ENCODE results near the gene HOXD11.

The HOXD11 gene

DNA sequence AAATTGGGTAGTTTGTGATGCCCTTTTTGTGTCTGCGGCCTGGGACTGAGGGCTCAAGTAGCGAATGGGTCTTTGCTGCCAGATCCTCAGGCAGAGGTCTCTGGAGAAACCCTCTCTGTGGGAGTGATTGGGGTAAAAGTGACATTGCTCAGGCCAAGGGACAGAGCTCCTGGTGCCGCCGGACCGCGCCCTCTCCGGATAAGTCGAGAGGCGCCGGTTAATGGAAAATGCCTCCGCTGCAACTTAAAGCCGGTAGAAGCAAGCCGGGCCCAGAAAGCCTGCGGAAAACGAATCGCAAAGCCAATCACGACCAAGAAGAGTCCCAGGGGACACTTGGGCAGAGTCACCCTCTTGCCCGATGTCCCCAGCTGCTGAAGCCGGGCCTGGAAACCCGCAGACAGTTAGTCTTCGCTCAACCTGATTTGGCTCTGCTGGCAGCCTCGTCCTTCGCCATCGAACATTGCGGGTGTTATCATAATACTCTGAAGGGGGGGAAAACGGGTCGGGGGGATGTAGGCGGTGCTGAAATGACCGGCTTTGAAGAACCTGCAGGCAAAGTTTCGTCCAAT lies 7.8 kb upstream of the HOXD11 start:
- H3F3A ChIP-seq (ENCODE audit: insufficient read depth, low read length): no peaks in the 10 kb centered on the region
- no peaks in the 10 kb centered on the region for H4K20me1 ChIP-seq (ENCODE audit: insufficient read depth, low read length)
- H3K36me3 ChIP-seq (ENCODE audit: insufficient read depth, low read length): no peaks in the 10 kb centered on the region
- no peaks in the 10 kb centered on the region for H3K9me2 ChIP-seq (ENCODE audit: low read depth, low read length)
- no peak overlapping the region for H3K9ac ChIP-seq (ENCODE audit: low read length)
- no peak overlapping the region for H3K27ac ChIP-seq (ENCODE audit: low read depth, low read length, poor library complexity, severe bottlenecking)
- H3K9me3 ChIP-seq (ENCODE audit: low read length): no peaks in the 10 kb centered on the region
- no peak overlapping the region for H3K4me3 ChIP-seq (ENCODE audit: low read depth, low read length, poor library complexity, severe bottlenecking)
- no peak for TF ChIP-seq EZH2 (IDR thresholded peaks at IDR 0.05; ENCODE audit: borderline replicate concordance, low read length)
- TF ChIP-seq, protein P1, sequence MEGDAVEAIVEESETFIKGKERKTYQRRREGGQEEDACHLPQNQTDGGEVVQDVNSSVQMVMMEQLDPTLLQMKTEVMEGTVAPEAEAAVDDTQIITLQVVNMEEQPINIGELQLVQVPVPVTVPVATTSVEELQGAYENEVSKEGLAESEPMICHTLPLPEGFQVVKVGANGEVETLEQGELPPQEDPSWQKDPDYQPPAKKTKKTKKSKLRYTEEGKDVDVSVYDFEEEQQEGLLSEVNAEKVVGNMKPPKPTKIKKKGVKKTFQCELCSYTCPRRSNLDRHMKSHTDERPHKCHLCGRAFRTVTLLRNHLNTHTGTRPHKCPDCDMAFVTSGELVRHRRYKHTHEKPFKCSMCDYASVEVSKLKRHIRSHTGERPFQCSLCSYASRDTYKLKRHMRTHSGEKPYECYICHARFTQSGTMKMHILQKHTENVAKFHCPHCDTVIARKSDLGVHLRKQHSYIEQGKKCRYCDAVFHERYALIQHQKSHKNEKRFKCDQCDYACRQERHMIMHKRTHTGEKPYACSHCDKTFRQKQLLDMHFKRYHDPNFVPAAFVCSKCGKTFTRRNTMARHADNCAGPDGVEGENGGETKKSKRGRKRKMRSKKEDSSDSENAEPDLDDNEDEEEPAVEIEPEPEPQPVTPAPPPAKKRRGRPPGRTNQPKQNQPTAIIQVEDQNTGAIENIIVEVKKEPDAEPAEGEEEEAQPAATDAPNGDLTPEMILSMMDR (IDR thresholded peaks at IDR 0.05; ENCODE audit: low read length): no peak
- peaks cover 12% of the 10 kb centered on the region for H3K4me1 ChIP-seq (ENCODE audit: insufficient read depth, low read length, severe bottlenecking)
- H3K79me2 ChIP-seq (ENCODE audit: insufficient read depth, low read length): no peaks in the 10 kb centered on the region
- H3K27me3 ChIP-seq (ENCODE audit: insufficient read depth, low read length): no peaks in the 10 kb centered on the region
- H3K4me2 ChIP-seq (ENCODE audit: low read length): no peak overlapping the region
- no peak overlapping the region for H2AFZ ChIP-seq (ENCODE audit: low read length)

DNA sequence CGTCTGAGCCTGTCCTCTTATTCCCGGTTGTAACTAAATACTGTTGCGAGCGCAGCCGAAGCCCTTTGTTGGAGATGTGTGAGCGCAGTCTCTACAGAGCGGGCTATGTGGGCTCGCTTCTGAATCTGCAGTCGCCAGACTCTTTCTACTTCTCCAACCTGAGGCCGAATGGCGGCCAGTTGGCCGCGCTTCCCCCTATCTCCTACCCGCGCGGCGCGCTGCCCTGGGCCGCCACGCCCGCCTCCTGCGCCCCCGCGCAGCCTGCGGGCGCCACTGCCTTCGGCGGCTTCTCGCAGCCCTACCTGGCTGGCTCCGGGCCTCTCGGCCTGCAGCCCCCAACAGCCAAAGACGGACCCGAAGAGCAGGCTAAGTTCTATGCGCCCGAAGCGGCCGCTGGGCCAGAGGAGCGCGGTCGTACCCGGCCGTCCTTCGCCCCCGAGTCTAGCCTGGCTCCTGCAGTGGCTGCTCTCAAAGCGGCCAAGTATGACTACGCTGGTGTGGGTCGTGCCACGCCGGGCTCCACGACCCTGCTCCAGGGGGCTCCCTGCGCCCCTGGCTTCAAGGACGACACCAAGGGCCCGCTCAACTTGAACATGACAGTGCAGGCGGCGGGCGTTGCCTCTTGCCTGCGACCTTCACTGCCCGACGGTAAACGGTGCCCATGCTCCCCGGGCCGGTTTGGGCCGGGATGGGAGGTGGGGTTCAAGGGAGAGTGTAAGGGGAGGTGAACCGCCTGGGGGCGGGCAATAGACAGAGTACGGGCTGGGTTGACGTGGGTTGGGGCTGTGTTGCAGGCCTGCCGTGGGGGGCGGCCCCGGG lies 7.1 kb upstream of the HOXD11 start, which contains the start of gene HOXD12:
HOXD12 (plus strand) TSS at position 68 of the 819 bp plus-strand sequence; CDS start at position 75, 7 bp downstream.
- Histone ChIP-seq H4K20me1 (ENCODE audit: insufficient read depth, low read length) (no peaks in the 10 kb centered on the region), H3K4me3 (ENCODE audit: low read depth, low read length, poor library complexity, severe bottlenecking) (no peak within 1 kb of the TSS), H3K36me3 (ENCODE audit: insufficient read depth, low read length) (no peaks in the 10 kb centered on the region), H3K9ac (ENCODE audit: low read length) (no peak within 1 kb of the TSS), H3K4me2 (ENCODE audit: low read length) (no peak within 1 kb of the TSS), H3K9me2 (ENCODE audit: low read depth, low read length) (no peaks in the 10 kb centered on the region), H2AFZ (ENCODE audit: low read length) (no peak within 1 kb of the TSS), H3F3A (ENCODE audit: insufficient read depth, low read length) (no peaks in the 10 kb centered on the region), H3K4me1 (ENCODE audit: insufficient read depth, low read length, severe bottlenecking) (peaks cover 12% of the 10 kb centered on the region), H3K79me2 (ENCODE audit: insufficient read depth, low read length) (no peaks in the 10 kb centered on the region), H3K27me3 (ENCODE audit: insufficient read depth, low read length) (no peaks in the 10 kb centered on the region), H3K9me3 (ENCODE audit: low read length) (no peaks in the 10 kb centered on the region), H3K27ac (ENCODE audit: low read depth, low read length, poor library complexity, severe bottlenecking) (no peak within 1 kb of the TSS)
- TF ChIP-seq EZH2 (IDR thresholded peaks at IDR 0.05; ENCODE audit: borderline replicate concordance, low read length): no peak
- TF ChIP-seq, protein P1 (IDR thresholded peaks at IDR 0.05; ENCODE audit: low read length): no peak

DNA sequence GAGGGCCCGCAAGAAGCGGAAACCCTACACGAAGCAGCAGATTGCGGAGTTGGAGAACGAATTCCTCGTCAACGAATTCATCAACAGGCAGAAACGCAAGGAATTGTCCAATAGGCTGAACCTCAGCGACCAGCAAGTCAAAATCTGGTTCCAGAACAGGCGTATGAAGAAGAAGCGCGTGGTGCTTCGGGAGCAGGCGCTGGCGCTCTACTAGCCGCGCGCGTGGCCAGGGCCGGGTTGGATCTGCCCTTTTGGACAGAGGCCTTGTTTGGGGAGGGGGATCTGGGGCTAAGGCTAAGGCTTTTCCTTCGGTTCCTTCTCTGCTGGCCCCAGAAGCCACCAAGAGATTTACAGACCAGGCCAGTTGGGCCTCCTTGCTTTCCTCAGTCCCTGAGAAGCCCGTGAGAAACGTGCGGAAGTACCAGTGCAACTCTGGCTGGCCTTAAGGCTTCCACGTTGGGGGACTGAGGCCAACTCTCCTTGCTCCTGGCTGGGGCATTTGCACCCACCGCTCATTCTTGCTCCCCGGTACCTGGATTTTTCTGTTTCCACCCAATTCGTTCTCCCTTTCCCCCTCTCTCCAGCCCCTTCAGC lies 6.4 kb upstream of the HOXD11 start:
- no peak overlapping the region for H2AFZ ChIP-seq (ENCODE audit: low read length)
- H3K79me2 ChIP-seq (ENCODE audit: insufficient read depth, low read length): no peaks in the 10 kb centered on the region
- no peak overlapping the region for H3K4me2 ChIP-seq (ENCODE audit: low read length)
- no peaks in the 10 kb centered on the region for H3K27me3 ChIP-seq (ENCODE audit: insufficient read depth, low read length)
- H4K20me1 ChIP-seq (ENCODE audit: insufficient read depth, low read length): no peaks in the 10 kb centered on the region
- H3K9me3 ChIP-seq (ENCODE audit: low read length): no peaks in the 10 kb centered on the region
- no peak overlapping the region for H3K9ac ChIP-seq (ENCODE audit: low read length)
- H3F3A ChIP-seq (ENCODE audit: insufficient read depth, low read length): no peaks in the 10 kb centered on the region
- no peaks in the 10 kb centered on the region for H3K36me3 ChIP-seq (ENCODE audit: insufficient read depth, low read length)
- peaks cover 12% of the 10 kb centered on the region for H3K4me1 ChIP-seq (ENCODE audit: insufficient read depth, low read length, severe bottlenecking)
- H3K9me2 ChIP-seq (ENCODE audit: low read depth, low read length): no peaks in the 10 kb centered on the region
- no peak overlapping the region for H3K4me3 ChIP-seq (ENCODE audit: low read depth, low read length, poor library complexity, severe bottlenecking)
- TF ChIP-seq, protein P1 (IDR thresholded peaks at IDR 0.05; ENCODE audit: low read length): no peak
- no peak for TF ChIP-seq EZH2 (IDR thresholded peaks at IDR 0.05; ENCODE audit: borderline replicate concordance, low read length)
- no peak overlapping the region for H3K27ac ChIP-seq (ENCODE audit: low read depth, low read length, poor library complexity, severe bottlenecking)
